Measurements from ENCODE around the gene OR51L1. TPM values are rescaled to one million over a fixed set of nuclear protein-coding genes. Genes with fewer than 3 reads are reported as not detected.
"Not testable (repeated sequence)": the region's sequence is repeated elsewhere in the genome, so short reads cannot be mapped to it uniquely, and the experiment has no call there.

Gene OR51L1, protein sequence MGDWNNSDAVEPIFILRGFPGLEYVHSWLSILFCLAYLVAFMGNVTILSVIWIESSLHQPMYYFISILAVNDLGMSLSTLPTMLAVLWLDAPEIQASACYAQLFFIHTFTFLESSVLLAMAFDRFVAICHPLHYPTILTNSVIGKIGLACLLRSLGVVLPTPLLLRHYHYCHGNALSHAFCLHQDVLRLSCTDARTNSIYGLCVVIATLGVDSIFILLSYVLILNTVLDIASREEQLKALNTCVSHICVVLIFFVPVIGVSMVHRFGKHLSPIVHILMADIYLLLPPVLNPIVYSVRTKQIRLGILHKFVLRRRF
- polyA plus RNA-seq (2013, experiment 1 of 2): not detected
- not detected for polyA plus RNA-seq (2013, experiment 2 of 2)

DNA sequence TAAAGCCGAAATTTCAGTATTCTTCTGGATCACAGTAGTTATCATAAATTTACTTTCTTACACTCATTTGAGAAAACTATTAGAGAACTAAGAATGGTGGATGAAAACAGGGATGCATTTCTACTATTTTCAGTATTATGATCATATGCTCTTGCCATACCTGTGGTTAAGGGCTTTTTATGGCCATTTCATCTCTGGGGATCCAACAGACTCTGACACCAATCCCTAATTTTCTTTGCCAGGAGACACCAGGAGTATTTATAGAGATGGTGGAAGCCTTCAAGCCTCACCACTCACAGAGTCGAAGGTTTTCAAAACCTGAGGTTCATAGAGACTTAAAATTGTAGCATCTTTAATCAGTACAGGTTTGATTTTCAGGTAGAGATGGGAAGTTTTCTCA, at the start of gene OR51L1:
OR51L1 (plus strand) TSS at position 301 of the 400 bp plus-strand sequence. CDS start 4,132 bp downstream, outside the sequence.
- Histone ChIP-seq H3K4me3 (ENCODE audit: low read length) (no peak within 1 kb of the TSS), H3K27me3 (ENCODE audit: insufficient read depth, low read length) (no peaks in the 10 kb centered on the region), H3K9ac (ENCODE audit: low read depth, low read length) (no peak within 1 kb of the TSS), H3K9me3 (ENCODE audit: insufficient read depth, low read depth, low read length) (no peaks in the 10 kb centered on the region), H3K27ac (ENCODE audit: low read depth, low read length) (no peak within 1 kb of the TSS), H3K4me1 (ENCODE audit: insufficient read depth, low read length) (no peaks in the 10 kb centered on the region), H3K36me3 (ENCODE audit: insufficient read depth, low read length) (no peaks in the 10 kb centered on the region)
- WGBS: 86% methylated on average over 1 of the region's 2 CpGs

DNA sequence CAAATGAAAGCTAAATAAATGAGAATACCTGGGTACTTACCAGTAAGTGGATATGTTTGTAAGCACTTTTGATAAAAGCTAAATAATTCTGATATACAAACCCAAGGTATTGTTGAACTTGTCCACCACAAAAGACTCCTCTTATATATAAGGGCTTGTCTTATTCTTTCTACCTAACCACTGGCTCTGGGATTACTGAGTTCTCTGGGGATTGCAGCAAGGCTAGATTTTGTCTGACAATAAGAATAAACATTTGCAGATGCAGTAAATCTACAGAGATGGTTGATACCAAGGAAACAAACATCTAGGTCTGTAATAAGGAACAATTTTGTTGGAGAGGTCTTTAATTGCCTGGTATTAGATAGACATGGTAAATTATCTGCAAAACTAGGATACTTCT, 47.1 kb upstream of the OR51L1 start, which contains the start of gene OR51A4:
OR51A4 (minus strand) TSS at position 101 of the 400 bp plus-strand sequence. CDS start 505 bp downstream, outside the sequence.
- Histone ChIP-seq H3K4me1 (ENCODE audit: insufficient read depth, low read length) (no peaks in the 10 kb centered on the region), H3K4me3 (ENCODE audit: low read length) (no peak within 1 kb of the TSS), H3K9ac (ENCODE audit: low read depth, low read length) (no peak within 1 kb of the TSS), H3K27ac (ENCODE audit: low read depth, low read length) (no peak within 1 kb of the TSS), H3K9me3 (ENCODE audit: insufficient read depth, low read depth, low read length) (no peaks in the 10 kb centered on the region), H3K27me3 (ENCODE audit: insufficient read depth, low read length) (no peaks in the 10 kb centered on the region), H3K36me3 (ENCODE audit: insufficient read depth, low read length) (no peaks in the 10 kb centered on the region)

DNA sequence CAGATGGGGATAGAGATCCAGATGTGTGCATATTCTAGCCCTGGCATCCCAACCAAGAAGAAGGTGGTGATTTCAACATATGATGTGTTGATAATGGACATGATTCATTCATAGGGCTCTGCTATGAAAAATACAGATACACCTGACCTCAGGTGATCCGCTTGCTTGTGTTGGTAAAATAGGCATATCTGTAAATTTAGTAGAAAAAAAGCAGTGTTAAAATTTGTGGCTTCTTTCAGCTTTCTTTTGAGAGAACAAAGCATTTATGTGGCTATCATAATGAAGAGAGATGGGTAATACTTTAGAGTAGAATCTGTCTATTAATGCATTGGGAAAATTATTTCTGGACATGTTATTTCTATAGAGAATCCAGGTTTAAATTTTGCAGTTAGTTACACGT, 39.0 kb upstream of the OR51L1 start, which contains the start of gene OR51A2:
OR51A2 (minus strand) TSS at position 101 of the 400 bp plus-strand sequence; CDS start at position 101, 0 bp downstream.
- H3K27me3 ChIP-seq (ENCODE audit: insufficient read depth, low read length); H3K4me3 ChIP-seq (ENCODE audit: low read length); H3K27ac ChIP-seq (ENCODE audit: low read depth, low read length); H3K9ac ChIP-seq (ENCODE audit: low read depth, low read length); H3K4me1 ChIP-seq (ENCODE audit: insufficient read depth, low read length); H3K9me3 ChIP-seq (ENCODE audit: insufficient read depth, low read depth, low read length); H3K36me3 ChIP-seq (ENCODE audit: insufficient read depth, low read length): not testable (repeated sequence)
- 98% methylated on average over 2 of the region's 2 CpGs for WGBS

DNA sequence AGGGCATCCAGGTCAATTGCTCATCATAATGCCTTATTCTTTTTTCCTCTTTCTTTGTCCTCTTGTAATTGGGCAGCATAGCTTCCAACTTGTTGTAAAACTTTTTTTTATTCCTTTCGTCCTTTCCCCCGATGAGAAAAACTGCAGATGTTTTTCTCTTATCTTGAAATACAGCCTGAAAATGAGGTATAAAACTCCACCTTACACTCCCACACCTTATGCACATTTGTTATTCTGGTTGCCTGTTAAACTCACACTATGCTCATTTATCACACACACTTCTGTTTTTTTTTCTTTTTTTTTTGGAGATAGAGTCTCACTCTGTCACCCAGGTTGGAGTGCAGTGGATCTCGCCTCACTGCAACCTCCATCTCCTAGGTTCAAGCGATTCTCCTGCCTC, 37.3 kb upstream of the OR51L1 start:
- no peaks in the 10 kb centered on the region for H3K9me3 ChIP-seq (ENCODE audit: insufficient read depth, low read depth, low read length)
- H3K36me3 ChIP-seq (ENCODE audit: insufficient read depth, low read length): no peaks in the 10 kb centered on the region
- no peak overlapping the region for H3K4me3 ChIP-seq (ENCODE audit: low read length)
- WGBS: 94% methylated on average over 4 of the region's 4 CpGs
- no peak overlapping the region for H3K27ac ChIP-seq (ENCODE audit: low read depth, low read length)
- no peak overlapping the region for H3K9ac ChIP-seq (ENCODE audit: low read depth, low read length)
- no peaks in the 10 kb centered on the region for H3K27me3 ChIP-seq (ENCODE audit: insufficient read depth, low read length)
- H3K4me1 ChIP-seq (ENCODE audit: insufficient read depth, low read length): no peaks in the 10 kb centered on the region

DNA sequence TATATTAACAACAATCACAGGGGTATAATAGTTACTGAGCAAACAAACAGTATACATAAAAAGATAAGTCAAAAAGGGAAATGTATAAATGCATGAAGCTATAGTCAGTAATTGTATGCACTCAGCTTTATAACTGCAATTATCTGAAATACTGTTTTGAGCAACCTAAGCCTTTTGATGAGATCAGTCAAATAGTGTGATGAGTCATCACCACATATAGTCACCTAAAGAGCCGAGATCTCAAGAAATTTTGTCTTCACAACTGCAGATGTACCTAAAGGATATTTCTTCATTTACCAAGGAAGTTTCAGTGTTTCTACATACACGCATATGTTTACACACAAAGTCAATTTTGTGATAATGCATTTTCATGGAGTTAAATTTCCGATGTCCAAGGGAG, 33.8 kb upstream of the OR51L1 start:
- H3K36me3 ChIP-seq (ENCODE audit: insufficient read depth, low read length): no peaks in the 10 kb centered on the region
- no peak overlapping the region for H3K4me3 ChIP-seq (ENCODE audit: low read length)
- no peak overlapping the region for H3K27ac ChIP-seq (ENCODE audit: low read depth, low read length)
- H3K4me1 ChIP-seq (ENCODE audit: insufficient read depth, low read length): no peaks in the 10 kb centered on the region
- no peaks in the 10 kb centered on the region for H3K9me3 ChIP-seq (ENCODE audit: insufficient read depth, low read depth, low read length)
- H3K27me3 ChIP-seq (ENCODE audit: insufficient read depth, low read length): no peaks in the 10 kb centered on the region
- WGBS: 95% methylated on average over 3 of the region's 3 CpGs
- no peak overlapping the region for H3K9ac ChIP-seq (ENCODE audit: low read depth, low read length)

DNA sequence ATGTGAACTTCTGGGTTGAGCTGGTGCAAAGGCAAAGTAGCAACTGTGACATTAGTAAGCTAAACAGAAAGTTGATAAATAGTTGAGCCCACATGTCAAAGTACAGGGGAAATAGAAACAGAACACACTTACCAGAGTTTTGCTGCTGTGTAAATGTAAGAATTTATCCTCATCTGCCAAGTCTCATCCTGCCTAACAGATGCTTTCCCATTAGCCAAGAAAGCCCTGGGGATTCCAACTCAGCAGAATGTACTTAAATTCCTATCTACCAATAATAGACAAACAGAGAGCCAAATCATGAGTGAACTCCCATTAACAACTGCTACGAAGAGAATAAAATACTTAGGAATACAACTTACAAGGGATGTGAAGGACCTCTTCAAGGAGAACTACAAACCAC, 31.8 kb upstream of the OR51L1 start:
- WGBS: 85% methylated on average over 1 of the region's 1 CpG
- no peaks in the 10 kb centered on the region for H3K27me3 ChIP-seq (ENCODE audit: insufficient read depth, low read length)
- no peak overlapping the region for H3K9ac ChIP-seq (ENCODE audit: low read depth, low read length)
- H3K36me3 ChIP-seq (ENCODE audit: insufficient read depth, low read length): no peaks in the 10 kb centered on the region
- H3K4me1 ChIP-seq (ENCODE audit: insufficient read depth, low read length): no peaks in the 10 kb centered on the region
- H3K9me3 ChIP-seq (ENCODE audit: insufficient read depth, low read depth, low read length): no peaks in the 10 kb centered on the region
- H3K27ac ChIP-seq (ENCODE audit: low read depth, low read length): no peak overlapping the region
- H3K4me3 ChIP-seq (ENCODE audit: low read length): no peak overlapping the region

DNA sequence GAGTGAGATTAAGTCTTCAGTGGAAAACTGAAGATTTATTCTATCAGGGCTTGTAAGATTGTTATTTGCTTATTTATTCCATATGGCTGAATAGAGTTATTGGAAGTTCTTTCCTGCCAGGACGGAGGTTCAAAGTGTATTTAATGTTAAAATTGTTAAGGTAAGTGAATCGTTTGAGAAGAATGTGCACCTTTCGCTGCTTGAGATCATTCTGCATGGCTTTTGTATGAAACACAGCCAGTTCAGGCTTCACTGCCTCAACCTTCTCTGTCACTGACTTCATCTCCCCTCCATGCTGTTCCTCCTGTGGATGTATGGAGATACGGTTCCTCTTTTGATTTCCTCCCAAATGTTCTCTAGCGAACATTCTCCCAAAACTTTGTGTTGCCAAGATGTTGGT, 19.2 kb upstream of the OR51L1 start:
- H3K27ac ChIP-seq (ENCODE audit: low read depth, low read length): no peak overlapping the region
- H3K36me3 ChIP-seq (ENCODE audit: insufficient read depth, low read length): no peaks in the 10 kb centered on the region
- no peaks in the 10 kb centered on the region for H3K9me3 ChIP-seq (ENCODE audit: insufficient read depth, low read depth, low read length)
- H3K4me3 ChIP-seq (ENCODE audit: low read length): no peak overlapping the region
- H3K27me3 ChIP-seq (ENCODE audit: insufficient read depth, low read length): no peaks in the 10 kb centered on the region
- no peaks in the 10 kb centered on the region for H3K4me1 ChIP-seq (ENCODE audit: insufficient read depth, low read length)
- 92% methylated on average over 4 of the region's 5 CpGs for WGBS
- no peak overlapping the region for H3K9ac ChIP-seq (ENCODE audit: low read depth, low read length)

DNA sequence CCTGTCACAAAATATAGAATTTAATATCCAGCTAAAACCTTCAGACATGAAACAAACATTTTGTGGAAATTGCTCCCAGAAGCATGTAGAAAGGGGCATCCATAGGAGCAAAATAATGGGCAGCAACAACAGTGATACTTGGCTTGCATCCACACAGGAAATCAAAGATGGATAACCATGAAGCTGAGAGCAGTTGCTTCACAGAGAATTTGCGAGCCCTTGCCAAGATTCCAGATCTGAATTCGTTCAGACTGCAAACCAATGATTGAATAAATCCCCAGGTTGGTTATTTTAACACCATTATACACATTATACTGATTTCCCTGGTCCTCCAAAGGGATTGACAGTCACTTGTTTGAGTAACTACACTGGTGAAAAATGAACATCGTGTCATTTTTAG, 15.6 kb upstream of the OR51L1 start:
- Histone ChIP-seq H3K9me3 (ENCODE audit: insufficient read depth, low read depth, low read length) (no peaks in the 10 kb centered on the region), H3K27me3 (ENCODE audit: insufficient read depth, low read length) (no peaks in the 10 kb centered on the region), H3K27ac (ENCODE audit: low read depth, low read length) (no peak overlapping the region), H3K9ac (ENCODE audit: low read depth, low read length) (no peak overlapping the region), H3K4me3 (ENCODE audit: low read length) (no peak overlapping the region), H3K36me3 (ENCODE audit: insufficient read depth, low read length) (no peaks in the 10 kb centered on the region), H3K4me1 (ENCODE audit: insufficient read depth, low read length) (no peaks in the 10 kb centered on the region)
- WGBS: 89% methylated on average over 3 of the region's 3 CpGs

DNA sequence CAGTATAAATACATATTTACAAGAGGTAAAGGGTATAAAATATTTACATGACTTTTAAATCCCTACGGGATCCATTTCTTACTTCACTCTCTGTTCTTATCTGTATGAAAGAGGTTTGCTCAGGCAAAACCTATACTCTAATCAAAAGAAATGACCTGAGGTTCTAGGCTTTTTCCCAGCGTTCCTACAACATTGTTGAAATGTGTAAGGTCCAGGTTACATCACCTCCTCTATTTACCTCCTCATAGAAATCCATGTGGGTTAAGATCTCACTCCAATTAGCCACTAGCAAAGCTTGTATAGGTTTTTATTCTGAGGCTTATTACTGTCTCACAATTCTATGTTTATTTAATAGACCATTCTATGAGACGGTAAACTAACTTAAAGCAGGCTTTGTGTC, 12.0 kb upstream of the OR51L1 start:
- WGBS: 92% methylated on average over 2 of the region's 3 CpGs
- Histone ChIP-seq H3K4me1 (ENCODE audit: insufficient read depth, low read length) (no peaks in the 10 kb centered on the region), H3K9ac (ENCODE audit: low read depth, low read length) (no peak overlapping the region), H3K36me3 (ENCODE audit: insufficient read depth, low read length) (no peaks in the 10 kb centered on the region), H3K4me3 (ENCODE audit: low read length) (no peak overlapping the region), H3K27ac (ENCODE audit: low read depth, low read length) (no peak overlapping the region), H3K27me3 (ENCODE audit: insufficient read depth, low read length) (no peaks in the 10 kb centered on the region), H3K9me3 (ENCODE audit: insufficient read depth, low read depth, low read length) (no peaks in the 10 kb centered on the region)

DNA sequence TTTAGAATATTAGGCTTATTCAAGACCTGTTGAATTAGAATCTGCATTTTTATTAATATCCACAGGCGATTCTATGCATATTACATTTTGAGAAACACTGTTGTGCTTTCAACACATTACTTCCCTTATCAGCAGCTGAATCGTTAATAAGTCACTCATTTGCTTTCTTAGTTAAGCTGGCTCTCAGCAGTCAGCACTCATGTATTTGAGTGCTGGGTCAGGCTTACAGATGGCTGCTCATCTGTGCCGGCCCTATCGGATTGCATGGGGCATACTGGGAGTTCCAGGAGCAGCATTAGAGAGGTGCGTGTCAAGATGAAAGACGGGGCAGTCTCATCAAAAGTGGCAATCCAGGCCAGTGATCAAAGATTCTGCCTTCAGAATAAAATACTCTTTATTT, 10.8 kb upstream of the OR51L1 start:
- Histone ChIP-seq H3K4me3 (ENCODE audit: low read length) (no peak overlapping the region), H3K9me3 (ENCODE audit: insufficient read depth, low read depth, low read length) (no peaks in the 10 kb centered on the region), H3K27ac (ENCODE audit: low read depth, low read length) (no peak overlapping the region), H3K9ac (ENCODE audit: low read depth, low read length) (no peak overlapping the region), H3K4me1 (ENCODE audit: insufficient read depth, low read length) (no peaks in the 10 kb centered on the region), H3K36me3 (ENCODE audit: insufficient read depth, low read length) (no peaks in the 10 kb centered on the region), H3K27me3 (ENCODE audit: insufficient read depth, low read length) (no peaks in the 10 kb centered on the region)
- WGBS: 85% methylated on average over 6 of the region's 6 CpGs

DNA sequence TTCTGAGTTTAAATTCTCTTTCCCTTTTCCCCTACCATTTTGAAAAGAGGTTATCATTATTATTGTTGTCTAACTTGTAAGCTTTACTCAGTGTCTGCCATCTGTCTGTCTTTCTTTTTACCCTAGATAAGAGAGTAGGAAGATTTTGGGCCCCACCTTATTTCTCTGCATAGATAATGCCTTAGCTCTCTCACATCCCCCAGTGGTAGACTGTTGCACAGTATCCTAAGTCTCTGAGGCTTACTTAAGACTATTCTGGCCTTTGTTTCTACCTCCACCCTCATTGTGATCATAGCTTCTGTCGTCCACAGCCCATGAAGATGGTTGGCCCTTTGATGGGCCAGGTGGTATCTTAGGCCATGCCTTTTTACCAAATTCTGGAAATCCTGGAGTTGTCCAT, 3.6 kb upstream of the OR51L1 start:
- no peaks in the 10 kb centered on the region for H3K27me3 ChIP-seq (ENCODE audit: insufficient read depth, low read length)
- no peaks in the 10 kb centered on the region for H3K4me1 ChIP-seq (ENCODE audit: insufficient read depth, low read length)

More for the DNA sequence above, 3.6 kb upstream of the OR51L1 start:
- Histone ChIP-seq H3K9me3 (ENCODE audit: insufficient read depth, low read depth, low read length) (no peaks in the 10 kb centered on the region), H3K27ac (ENCODE audit: low read depth, low read length) (no peak overlapping the region), H3K36me3 (ENCODE audit: insufficient read depth, low read length) (no peaks in the 10 kb centered on the region), H3K4me3 (ENCODE audit: low read length) (no peak overlapping the region), H3K9ac (ENCODE audit: low read depth, low read length) (no peak overlapping the region)
- 94% methylated on average over 1 of the region's 1 CpG for WGBS

Measured in HUES64 (cell line).